Endothelial cell of umbilical vein (primary cell): ENCODE data around the gene CDH23. TPM values are rescaled to one million over a fixed set of nuclear protein-coding genes. Genes with fewer than 3 reads are reported as not detected.

Experiments used
- BruUV-seq: library from RNA; stranded (reverse); fragments of 400-500 nt; replicated peaks from 2 replicates; lab custom pipeline; 2021; lab: Mats Ljungman, UMichigan
- CTCF ChIA-PET: fragments of 300-600, 350-600 bp; sonication (Branson Sonifier 250); formaldehyde crosslinking; loops from one replicate; lab custom pipeline; 2021; ENCODE audit warnings: antibody characterized with exemption, inconsistent platforms; lab: Charles Lee
- POLR2A ChIA-PET: fragments of 300-600, 350-600 bp; sonication (Branson Sonifier 250); formaldehyde crosslinking; loops from one replicate; lab custom pipeline; 2021; ENCODE audit warnings: antibody characterized with exemption, inconsistent platforms; lab: Charles Lee
- DNase-seq: peaks from one replicate; pipeline ENCODE4 v3.0.0-alpha.2; 2011; ENCODE audit warnings: low read depth, low spot score
- FAIRE-seq: peaks from 2 replicates; lab custom pipeline; 2011; peaks lifted over from hg19 to GRCh38; lab: Jason Lieb, UNC
- H2AFZ ChIP-seq: 2 replicates; pipeline ENCODE4 v1.6.0; 2012; ENCODE audit warnings: low read depth, low read length, control low read depth, inconsistent platforms
- H3K27ac ChIP-seq: 2 replicates; pipeline ENCODE4 v1.5.1; 2011; ENCODE audit warnings: low read depth, mild to moderate bottlenecking, control low read depth, low read length, moderate library complexity; ENCODE audit not compliant: insufficient read depth
- H3K27me3 ChIP-seq, 2 experiments: 2 replicates each; pipeline versions ENCODE4 v1.6.0 to v1.6.1; 2011; ENCODE audit warnings: low read length in 2 of 2, mixed read lengths in 1 of 2; ENCODE audit not compliant: control insufficient read depth in 2 of 2, insufficient read depth in 2 of 2
- H3K36me3 ChIP-seq, 2 experiments: 2 replicates in 1 of 2; 3 replicates in 1 of 2; pipeline ENCODE4 v1.5.1; 2011; ENCODE audit warnings: low read length in 2 of 2, mild to moderate bottlenecking in 1 of 2, moderate library complexity in 1 of 2; ENCODE audit not compliant: control insufficient read depth in 2 of 2, insufficient read depth in 2 of 2; ENCODE audit errors: extremely low read depth in 1 of 2
- H3K4me1 ChIP-seq: 3 replicates; pipeline ENCODE4 v1.5.1; 2011; ENCODE audit warnings: mild to moderate bottlenecking, low read length; ENCODE audit not compliant: control insufficient read depth, insufficient read depth; ENCODE audit errors: extremely low read depth
- H3K4me2 ChIP-seq: 2 replicates; pipeline ENCODE4 v1.6.1; 2011; ENCODE audit warnings: low read length, control low read depth, mixed read lengths; ENCODE audit not compliant: insufficient read depth
- H3K4me3 ChIP-seq, 3 experiments: fragments of 200-600 bp in 1 of 3; sonication (generic), shearing (Covaris generic) in 1 of 3; replicated peaks in 1 of 3; 2 replicates each; pipeline ENCODE4 v1.5.1; 2011 to 2016; ENCODE audit warnings: control low read depth in 3 of 3, low read length in 3 of 3, mild to moderate bottlenecking in 2 of 3, inconsistent platforms in 1 of 3, low read depth in 1 of 3, moderate library complexity in 1 of 3; ENCODE audit not compliant: insufficient read depth in 1 of 3
- H3K79me2 ChIP-seq: 2 replicates; pipeline ENCODE4 v1.6.0; 2012; ENCODE audit warnings: low read length, inconsistent platforms; ENCODE audit not compliant: control insufficient read depth, insufficient read depth
- H3K9ac ChIP-seq: replicated peaks from 2 replicates; pipeline ENCODE3; 2011; ENCODE audit warnings: low read length, control low read depth; ENCODE audit not compliant: insufficient read depth; ENCODE audit errors: extremely low read depth
- H3K9me1 ChIP-seq: replicated peaks from 3 replicates; pipeline ENCODE4 v1.6.0; 2011; ENCODE audit warnings: mild to moderate bottlenecking, low read length; ENCODE audit not compliant: control insufficient read depth, insufficient read depth; ENCODE audit errors: extremely low read depth
- H3K9me3 ChIP-seq: replicated peaks from 2 replicates; pipeline ENCODE4 v1.5.1; 2012; ENCODE audit warnings: low read length, inconsistent platforms; ENCODE audit not compliant: control insufficient read depth, insufficient read depth
- H4K20me1 ChIP-seq: replicated peaks from 2 replicates; pipeline ENCODE3; 2011; ENCODE audit warnings: mild to moderate bottlenecking, low read length; ENCODE audit not compliant: control insufficient read depth, insufficient read depth; ENCODE audit errors: extremely low read depth
- CTCF ChIP-seq, 2 donors: IDR thresholded peaks; 1 replicate in 1 of 2; 2 replicates in 1 of 2; pipeline ENCODE4 v1.5.1; 2011; ENCODE audit warnings: low read length in 2 of 2, mild to moderate bottlenecking in 2 of 2, moderate library complexity in 2 of 2, control low read depth in 1 of 2, inconsistent platforms in 1 of 2, low read depth in 1 of 2; ENCODE audit not compliant: insufficient read depth in 1 of 2; ENCODE audit errors: extremely low read depth in 1 of 2
- EZH2 ChIP-seq: IDR thresholded peaks from 2 replicates; pipeline ENCODE4 v1.6.1; 2012; ENCODE audit warnings: borderline replicate concordance, low read depth, mild to moderate bottlenecking, moderate library complexity, low read length, inconsistent platforms; ENCODE audit not compliant: severe bottlenecking
- FOS ChIP-seq: IDR thresholded peaks from 2 replicates; pipeline ENCODE4 v1.6.1; 2011; ENCODE audit warnings: mild to moderate bottlenecking, low read length, moderate library complexity, borderline replicate concordance; ENCODE audit not compliant: insufficient read depth
- GATA2 ChIP-seq: IDR thresholded peaks from 2 replicates; pipeline ENCODE4 v1.7.0; 2011; ENCODE audit warnings: low read depth, mild to moderate bottlenecking, moderate library complexity, mixed read lengths, low read length; ENCODE audit not compliant: insufficient read length, insufficient read depth
- JUN ChIP-seq: IDR thresholded peaks from 2 replicates; pipeline ENCODE4 v1.6.1; 2011; ENCODE audit warnings: borderline replicate concordance, low read depth; ENCODE audit not compliant: insufficient read length, insufficient read depth
- MAX ChIP-seq: IDR thresholded peaks from 2 replicates; pipeline ENCODE4 v1.6.1; 2011; ENCODE audit not compliant: insufficient read depth, insufficient read length
- MYC ChIP-seq: IDR thresholded peaks from one replicate; pipeline ENCODE4 v1.6.1; 2011; ENCODE audit warnings: mild to moderate bottlenecking, low read depth, low read length
- POLR2A ChIP-seq: IDR thresholded peaks from 2 replicates; pipeline ENCODE4 v1.6.1; 2012; ENCODE audit warnings: low read depth, mild to moderate bottlenecking, control low read depth, low read length
- POLR2AphosphoS5 ChIP-seq: IDR thresholded peaks from 2 replicates; pipeline ENCODE4 v1.6.1; 2012; ENCODE audit warnings: low read depth, mild to moderate bottlenecking, control low read depth, low read length, moderate library complexity; ENCODE audit not compliant: insufficient read depth
- dilution Hi-C: fragments of 300-500 bp; cut with MboI; formaldehyde crosslinking; loops from one replicate; pipeline ENCODE4 v1.15.0; 2019; ENCODE audit warnings: low sequenced_read_pairs; ENCODE audit not compliant: extremely low pct_ligation_motif_present
- intact Hi-C: fragments of 100-400 bp; cut with micrococcal nuclease; formaldehyde crosslinking; loops from one replicate; pipeline ENCODE4 v1.10.0; 2022
- polyA plus RNA-seq, 4 experiments: library from polyadenylated mRNA; depleted of rRNA in 3 of 4; stranded (reverse) in 3 of 4; unstranded in 1 of 4; fragments of >200 nt; gene quantifications; 2 replicates each; pipeline versions ENCODE4 v1.2.1 to v1.2.3, GENCODE V29; 2011 to 2012; ENCODE audit warnings: missing spikeins in 1 of 4
- total RNA-seq: library from RNA; stranded (reverse); gene quantifications from 2 replicates; pipeline ENCODE4 v1.2.3, GENCODE V29; 2021

CDH23 gene
- total and polyA plus RNA-seq, 2 donors (not counting 3 experiments of a cell fraction or from before 2014, with no cell fraction given), result not detected

GRCh38 chr10:71659111-71659634, 262.5 kb downstream of the CDH23 start:
- intact Hi-C loops, result no loop called here
- H3K9me3 ChIP-seq, result no peaks in the 10 kb centered on the region
- H3K27me3 ChIP-seq, result peaks cover 0 to 6% of the 10 kb centered on the region in 2 experiments
- no peak overlapping the region for H3K27ac ChIP-seq
- dilution Hi-C loops, result no loop called here
- H3K4me2 ChIP-seq, result no peak overlapping the region
- no peaks in the 10 kb centered on the region for H3K79me2 ChIP-seq
- FAIRE-seq, result no peak
- H4K20me1 ChIP-seq, result no peaks in the 10 kb centered on the region
- H3K4me1 ChIP-seq, result no peaks in the 10 kb centered on the region
- TF ChIP-seq EZH2, result no peak
- TF ChIP-seq FOS, result no peak
- TF ChIP-seq POLR2AphosphoS5, result no peak
- TF ChIP-seq JUN, result no peak
- TF ChIP-seq GATA2, result no peak
- no peak for TF ChIP-seq MYC
- TF ChIP-seq CTCF (IDR thresholded peaks at IDR 0.05; ENCODE audit: extremely low read depth in 1 of 2, insufficient read depth in 1 of 2, low read depth in 1 of 2, low read length in 2 of 2), result no peak
- TF ChIP-seq POLR2A, result no peak
- no peak for TF ChIP-seq MAX
- CTCF ChIA-PET, result interaction anchor here (0.6 to 1.7 kb wide), 3 partner anchors 38 to 340 kb away, joined by 3 to 6 read pairs (median 3); partner anchors contain the start of gene SLC29A3
- no peaks in the 10 kb centered on the region for H3K36me3 ChIP-seq
- no TSS peak for BruUV-seq
- no peak overlapping the region for H3K4me3 ChIP-seq
- H3K9me1 ChIP-seq, result no peaks in the 10 kb centered on the region
- DNase-seq, result no peak
- POLR2A ChIA-PET, result no interaction called here
- no peak overlapping the region for H2AFZ ChIP-seq
- no peak overlapping the region for H3K9ac ChIP-seq
